HepG2 (cell line): Measurements from ENCODE around the gene DNAJB11. TPM values are rescaled to one million over a fixed set of nuclear protein-coding genes. Genes with fewer than 3 reads are reported as not detected.

Source experiments
- BRD4 ChIP-seq: sonication (generic); formaldehyde crosslinking; IDR thresholded peaks from 2 replicates; pipeline ENCODE4 v1.4.0; 2020; ENCODE audit warnings: missing genetic modification reagents
- CSRNP2 ChIP-seq: sonication (generic); formaldehyde crosslinking; conservative IDR thresholded peaks from 2 replicates; pipeline ENCODE4 v1.8.0; 2022; ENCODE audit warnings: low read depth, missing genetic modification reagents
- GRHL1 ChIP-seq: sonication (generic); formaldehyde crosslinking; conservative IDR thresholded peaks from 2 replicates; pipeline ENCODE4 v1.8.0; 2022; ENCODE audit warnings: missing genetic modification reagents
- IKZF4 ChIP-seq: sonication (generic); formaldehyde crosslinking; IDR thresholded peaks from 2 replicates; pipeline ENCODE4 v1.5.1; 2020; ENCODE audit warnings: borderline replicate concordance, mild to moderate bottlenecking, low read depth, missing genetic modification reagents; ENCODE audit errors: not compliant biosample characterization
- MIER3 ChIP-seq: IDR thresholded peaks from 2 replicates; pipeline ENCODE4 v1.6.1; 2016; ENCODE audit warnings: missing compliant biosample characterization, borderline replicate concordance
- MIXL1 ChIP-seq: IDR thresholded peaks from 2 replicates; pipeline ENCODE4 v1.6.1; 2016
- NAIF1 ChIP-seq: sonication (generic); formaldehyde crosslinking; IDR thresholded peaks from 2 replicates; pipeline ENCODE4 v1.5.0; 2020; ENCODE audit warnings: mild to moderate bottlenecking, missing genetic modification reagents, borderline replicate concordance
- SSRP1 ChIP-seq: IDR thresholded peaks from 2 replicates; pipeline ENCODE4 v1.6.1; 2016; ENCODE audit warnings: control low read depth
- THAP11 ChIP-seq: IDR thresholded peaks from 2 replicates; pipeline ENCODE4 v1.6.1; 2016; ENCODE audit warnings: missing biosample characterization, missing genetic modification reagents
- THAP8 ChIP-seq: sonication (generic); formaldehyde crosslinking; IDR thresholded peaks from 2 replicates; pipeline ENCODE4 v1.5.1; 2020; ENCODE audit warnings: missing genetic modification reagents, mild to moderate bottlenecking, borderline replicate concordance
- ZHX1 ChIP-seq: sonication (generic); formaldehyde crosslinking; IDR thresholded peaks from 2 replicates; pipeline ENCODE4 v1.8.1; 2022; ENCODE audit warnings: low read depth, mild to moderate bottlenecking, missing genetic modification reagents
- ZMAT3 ChIP-seq: sonication (generic); formaldehyde crosslinking; conservative IDR thresholded peaks from 2 replicates; pipeline ENCODE4 v1.7.0; 2021; ENCODE audit warnings: missing genetic modification reagents
- ZMAT5 ChIP-seq: sonication (generic); formaldehyde crosslinking; IDR thresholded peaks from 2 replicates; pipeline ENCODE4 v1.5.0; 2020; ENCODE audit warnings: mild to moderate bottlenecking, low read depth, missing genetic modification reagents, borderline replicate concordance
- ZNF160 ChIP-seq: sonication (generic); formaldehyde crosslinking; IDR thresholded peaks from 2 replicates; pipeline ENCODE4 v1.8.0; 2022; ENCODE audit warnings: mild to moderate bottlenecking, inconsistent platforms, missing genetic modification reagents
- ZNF33B ChIP-seq: sonication (generic); formaldehyde crosslinking; IDR thresholded peaks from 2 replicates; pipeline ENCODE4 v1.5.1; 2020; ENCODE audit warnings: mild to moderate bottlenecking, missing genetic modification reagents
- ZNF446 ChIP-seq: sonication (generic); formaldehyde crosslinking; IDR thresholded peaks from 2 replicates; pipeline ENCODE4 v1.5.0; 2020; ENCODE audit warnings: mild to moderate bottlenecking, missing genetic modification reagents
- ZNF563 ChIP-seq: sonication (generic); formaldehyde crosslinking; IDR thresholded peaks from 2 replicates; pipeline ENCODE4 v1.8.0; 2022; ENCODE audit warnings: mild to moderate bottlenecking, moderate library complexity, missing genetic modification reagents
- ZNF629 ChIP-seq: sonication (generic); formaldehyde crosslinking; conservative IDR thresholded peaks from 2 replicates; pipeline ENCODE4 v1.5.0; 2020; ENCODE audit warnings: missing genetic modification reagents
- ZNF766 ChIP-seq: sonication (generic); formaldehyde crosslinking; IDR thresholded peaks from 2 replicates; pipeline ENCODE4 v1.5.0; 2020; ENCODE audit warnings: missing genetic modification reagents, borderline replicate concordance
- ZNF891 ChIP-seq: sonication (generic); formaldehyde crosslinking; IDR thresholded peaks from 2 replicates; pipeline ENCODE4 v1.5.0; 2020; ENCODE audit warnings: mild to moderate bottlenecking, missing genetic modification reagents
- ZSCAN29 ChIP-seq: sonication (generic); formaldehyde crosslinking; conservative IDR thresholded peaks from 2 replicates; pipeline ENCODE4 v1.4.0; 2020; ENCODE audit warnings: mild to moderate bottlenecking, missing genetic modification reagents
- polyA plus RNA-seq, 8 experiments: library from polyadenylated mRNA; depleted of rRNA in 3 of 8; stranded (reverse) in 7 of 8; unstranded in 1 of 8; fragments of >200 nt; fragmentation: Illumina TruSeq in 4 of 8; extraction: Trizol in 4 of 8; gene quantifications; 2 replicates each; pipeline versions ENCODE4 v1.2.1 to v1.2.3, GENCODE V29; 2011 to 2016; ENCODE audit warnings: low read depth in 4 of 8, missing spikeins in 1 of 8, mixed read lengths in 1 of 8; ENCODE audit not compliant: insufficient read depth in 1 of 8
- total RNA-seq, 5 experiments: library from RNA; depleted of rRNA; stranded (reverse); fragments of >200 nt; fragmentation: Illumina TruSeq; extraction: Trizol; gene quantifications; 2 replicates each; pipeline ENCODE4 v1.2.3, GENCODE V29; 2016; ENCODE audit warnings: low read depth in 1 of 5

The DNAJB11 gene
- total and polyA plus RNA-seq, 2 of the 13 experiments (the other 11 are each of a cell fraction or from before 2014, with no cell fraction given) = 41.0 to 132 TPM

- TF ChIP-seq MIER3 (CRISPR knock-in tag) = 0 out of 2 replicates have a peak, but pooled peaks have one; percentile 64
- no peak for TF ChIP-seq CSRNP2 (CRISPR knock-in tag)
- 0 out of 2 replicates have a peak, but pooled peaks have one; percentile 11 for TF ChIP-seq ZNF33B (CRISPR knock-in tag)
- no peak for TF ChIP-seq GRHL1 (CRISPR knock-in tag)
- TF ChIP-seq ZNF891 (CRISPR knock-in tag) = 0 out of 2 replicates have a peak, but pooled peaks have one; percentile 48
- peak; percentile 48; the same call in 1 of the 2 replicates for TF ChIP-seq ZNF563
- TF ChIP-seq ZNF629 (CRISPR knock-in tag) = peak; percentile 22
- peak; percentile 84 for TF ChIP-seq ZHX1 (CRISPR knock-in tag)
- no peak; the same call in 1 of the 2 replicates for TF ChIP-seq ZMAT5 (CRISPR knock-in tag)
- peak; percentile 46 for TF ChIP-seq IKZF4 (CRISPR knock-in tag)
- peak; percentile 86 for TF ChIP-seq ZSCAN29 (CRISPR knock-in tag)
- 0 out of 2 replicates have a peak, but pooled peaks have one; percentile 51 for TF ChIP-seq ZNF446 (CRISPR knock-in tag)
- TF ChIP-seq ZNF766 = no peak
- TF ChIP-seq MIXL1 = peak; percentile 35; the same call in 1 of the 2 replicates
- peak; percentile 82; the same call in 1 of the 2 replicates for TF ChIP-seq NAIF1
- TF ChIP-seq BRD4 (CRISPR knock-in tag) = 0 out of 2 replicates have a peak, but pooled peaks have one; percentile 21
- peak; percentile 74; the same call in 1 of the 2 replicates for TF ChIP-seq ZNF160 (CRISPR knock-in tag)
- TF ChIP-seq THAP11 (CRISPR knock-in tag) = peak; percentile 26; the same call in 1 of the 2 replicates
- TF ChIP-seq SSRP1 (CRISPR knock-in tag) = peak; percentile 96
- TF ChIP-seq ZMAT3 = no peak; the same call in 1 of the 2 replicates
- TF ChIP-seq THAP8 (CRISPR knock-in tag) = peak; percentile 75; the same call in 1 of the 2 replicates
Measured at GRCh38 chr3:186620213-186621092, 49.9 kb downstream of the DNAJB11 start (continued).
